ENCODE data around the gene PHPT1.
"Not testable (repeated sequence)": the region's sequence is repeated elsewhere in the genome, so short reads cannot be mapped to it uniquely, and the experiment has no call there.

The PHPT1 gene

DNA sequence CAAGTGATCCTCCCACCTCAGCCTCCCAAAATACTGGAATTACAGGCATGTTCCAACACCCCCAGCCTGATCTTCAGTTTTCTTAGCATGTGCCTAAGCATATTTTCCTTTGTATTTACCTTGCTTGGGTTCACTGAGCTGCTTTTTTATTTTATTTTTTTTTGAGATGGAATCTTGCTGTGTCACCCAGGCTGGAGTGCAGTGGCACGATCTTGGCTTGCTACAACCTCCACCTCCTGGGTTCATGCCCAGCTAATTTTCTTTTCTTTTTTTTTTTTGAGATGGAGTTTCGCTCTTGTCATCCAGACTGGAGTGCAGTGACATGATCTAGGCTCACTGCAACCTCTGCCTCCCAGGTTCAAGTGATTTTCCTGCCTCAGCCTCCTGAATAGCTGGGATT lies 20.4 kb downstream of the PHPT1 start:
- DNase-seq; in situ Hi-C loops (cut with MboI; ENCODE audit: low pct_unique_long_range_greater_than_20kb, low sequenced_read_pairs): not testable (repeated sequence)

DNA sequence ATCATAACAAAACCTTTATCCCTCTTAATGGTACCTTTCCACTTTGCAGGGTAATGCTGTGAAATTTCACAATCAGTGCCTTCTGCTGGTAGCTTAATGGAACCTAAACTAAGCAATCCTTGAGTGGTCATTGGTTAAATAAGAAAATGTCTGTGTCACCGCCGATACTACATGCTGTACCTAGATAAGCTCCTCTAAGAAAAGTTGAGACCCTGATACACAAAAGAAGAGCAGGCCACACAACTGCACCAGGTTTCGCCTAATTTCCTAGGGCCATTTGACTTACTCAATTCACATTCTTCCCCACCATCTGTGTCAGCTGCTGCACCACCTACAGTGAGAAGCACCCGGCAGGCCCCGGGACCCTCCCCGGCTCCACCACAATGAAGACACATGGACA lies 25.9 kb downstream of the PHPT1 start:
- in situ Hi-C loops (cut with MboI; ENCODE audit: low pct_unique_long_range_greater_than_20kb, low sequenced_read_pairs): no loop called here
- no peak for DNase-seq

GRCh38 chr9:136876476-136876875 lies 27.3 kb downstream of the PHPT1 start:
- in situ Hi-C loops (cut with MboI; ENCODE audit: low pct_unique_long_range_greater_than_20kb, low sequenced_read_pairs): no loop called here
- no peak for DNase-seq

GRCh38 chr9:136880651-136881050 lies 31.4 kb downstream of the PHPT1 start:
- no peak for DNase-seq
- in situ Hi-C loops (cut with MboI; ENCODE audit: low pct_unique_long_range_greater_than_20kb, low sequenced_read_pairs): no loop called here

DNA sequence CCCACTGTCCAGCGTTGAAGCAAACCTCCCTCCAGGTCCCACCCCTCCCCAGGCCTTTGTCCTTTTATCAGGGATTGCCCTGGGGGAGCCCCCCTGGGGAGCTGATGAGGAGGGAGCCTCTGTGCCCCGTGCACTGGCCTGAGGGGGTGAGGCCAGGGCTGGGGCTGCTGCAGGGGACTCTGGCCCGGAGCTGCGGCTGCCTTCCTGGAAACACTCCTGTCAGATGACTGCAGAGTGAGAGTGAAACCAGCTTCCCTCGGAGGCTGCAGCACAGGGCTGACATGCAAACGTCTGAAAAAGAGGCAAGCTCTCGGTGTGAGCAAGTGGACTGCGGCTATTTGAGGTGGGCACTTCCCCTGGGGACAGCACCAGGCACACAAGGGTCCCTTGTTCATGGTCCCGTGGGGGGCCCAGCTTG lies 32.5 kb downstream of the PHPT1 start:
- in situ Hi-C loops (cut with MboI; ENCODE audit: low pct_unique_long_range_greater_than_20kb, low sequenced_read_pairs): no loop called here
- no peak for DNase-seq

DNA sequence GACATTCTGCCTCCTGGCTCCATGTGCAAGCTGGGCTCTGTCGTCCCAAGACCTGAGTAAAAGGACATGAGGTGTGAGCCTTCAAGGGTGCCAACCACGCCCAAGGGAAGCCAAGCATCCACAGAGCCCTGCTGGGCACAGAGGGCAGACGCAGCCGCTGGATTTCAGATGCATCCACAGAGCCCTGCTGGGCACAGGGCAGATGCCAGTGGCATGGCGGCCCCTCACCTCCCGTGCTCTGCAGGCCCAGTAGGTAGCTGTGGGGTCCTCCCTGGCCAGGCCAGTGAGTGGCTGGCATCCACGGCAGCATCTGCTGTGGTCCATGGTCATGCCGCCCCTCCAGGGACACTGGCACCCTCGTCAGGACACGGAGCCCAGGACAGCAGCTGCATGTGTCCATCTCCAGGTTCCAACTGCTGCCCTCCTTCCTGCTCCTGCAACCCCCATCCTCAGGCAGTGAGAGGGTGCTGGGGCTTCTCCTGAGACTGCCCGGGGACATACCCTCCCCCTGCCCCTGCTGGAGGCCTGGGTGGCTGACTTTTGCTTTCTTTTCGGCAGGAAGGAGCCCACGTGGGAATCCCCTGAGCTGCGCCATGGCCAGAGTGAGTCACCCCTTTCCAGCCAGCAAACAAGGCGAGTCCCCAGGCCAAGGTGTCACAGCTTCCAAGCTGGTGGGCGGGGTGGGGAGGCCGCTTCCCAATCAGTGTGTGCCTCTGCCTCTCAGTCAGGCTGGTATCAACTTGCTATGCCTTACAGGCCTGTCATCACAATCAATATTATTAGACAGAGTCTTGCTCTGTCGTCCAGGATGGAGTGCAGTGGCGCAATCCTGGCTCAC lies 33.1 kb downstream of the PHPT1 start:
- peak; percentile 28 for DNase-seq
- in situ Hi-C loops (cut with MboI; ENCODE audit: low pct_unique_long_range_greater_than_20kb, low sequenced_read_pairs): no loop called here

DNA sequence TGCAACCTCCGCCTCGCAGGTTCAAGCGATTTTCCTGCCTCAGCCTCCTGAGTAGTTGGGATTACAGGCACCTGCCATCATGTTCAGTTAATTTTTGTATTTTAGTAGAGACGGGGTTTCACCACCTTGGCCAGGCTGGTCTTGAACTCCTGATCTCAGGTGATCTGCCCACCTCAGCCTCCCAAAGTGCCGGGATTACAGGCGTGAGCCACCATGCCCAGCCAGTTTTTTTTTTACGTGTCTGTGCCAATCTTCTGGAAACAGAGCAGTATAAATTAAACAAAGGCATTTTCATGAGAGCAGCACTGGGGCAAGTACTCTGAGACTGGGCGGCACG lies 33.7 kb downstream of the PHPT1 start:
- in situ Hi-C loops (cut with MboI; ENCODE audit: low pct_unique_long_range_greater_than_20kb, low sequenced_read_pairs); DNase-seq: not testable (repeated sequence)

GRCh38 chr9:136883670-136884069 lies 34.5 kb downstream of the PHPT1 start:
- DNase-seq; in situ Hi-C loops (cut with MboI; ENCODE audit: low pct_unique_long_range_greater_than_20kb, low sequenced_read_pairs): not testable (repeated sequence)

DNA sequence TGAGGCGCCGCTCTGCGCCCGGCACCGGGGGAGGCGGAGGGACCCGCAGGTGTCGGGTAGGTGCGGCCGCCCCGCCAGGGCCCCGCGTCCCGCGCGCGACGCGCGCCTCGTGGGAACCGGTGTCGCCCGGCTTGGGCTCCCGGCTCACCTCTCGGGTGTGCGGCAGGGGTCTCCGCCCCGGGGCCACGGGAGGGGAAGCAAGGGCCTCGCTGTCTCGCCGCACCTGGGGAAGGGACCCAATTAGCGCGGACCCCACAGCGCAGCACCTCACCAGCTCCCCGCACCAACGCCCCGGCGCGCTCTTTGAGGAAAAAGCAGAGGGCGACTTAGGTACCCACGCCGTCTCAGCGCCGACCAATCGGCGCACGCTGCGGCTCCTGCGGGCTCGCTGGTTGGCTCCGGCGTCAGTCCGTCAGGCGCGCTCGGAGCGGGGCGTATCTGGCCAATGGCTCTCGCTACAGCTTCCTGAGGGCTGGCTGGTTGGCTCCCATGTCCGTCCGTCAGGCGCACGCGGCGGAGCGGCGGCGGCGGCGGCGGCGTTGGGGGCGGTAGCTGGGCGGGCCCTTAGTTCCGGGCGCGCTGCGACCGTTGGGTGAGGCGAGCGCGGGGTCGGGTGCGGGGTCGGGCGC lies 36.9 kb downstream of the PHPT1 start, which contains the start of gene TRAF2:
TSS of gene TRAF2 (plus strand) at position 567 of the 629 bp plus-strand sequence. CDS start 12,225 bp downstream, outside the sequence.
- DNase-seq: peak; percentile 99
- in situ Hi-C loops (cut with MboI; ENCODE audit: low pct_unique_long_range_greater_than_20kb, low sequenced_read_pairs): no loop called here

DNA sequence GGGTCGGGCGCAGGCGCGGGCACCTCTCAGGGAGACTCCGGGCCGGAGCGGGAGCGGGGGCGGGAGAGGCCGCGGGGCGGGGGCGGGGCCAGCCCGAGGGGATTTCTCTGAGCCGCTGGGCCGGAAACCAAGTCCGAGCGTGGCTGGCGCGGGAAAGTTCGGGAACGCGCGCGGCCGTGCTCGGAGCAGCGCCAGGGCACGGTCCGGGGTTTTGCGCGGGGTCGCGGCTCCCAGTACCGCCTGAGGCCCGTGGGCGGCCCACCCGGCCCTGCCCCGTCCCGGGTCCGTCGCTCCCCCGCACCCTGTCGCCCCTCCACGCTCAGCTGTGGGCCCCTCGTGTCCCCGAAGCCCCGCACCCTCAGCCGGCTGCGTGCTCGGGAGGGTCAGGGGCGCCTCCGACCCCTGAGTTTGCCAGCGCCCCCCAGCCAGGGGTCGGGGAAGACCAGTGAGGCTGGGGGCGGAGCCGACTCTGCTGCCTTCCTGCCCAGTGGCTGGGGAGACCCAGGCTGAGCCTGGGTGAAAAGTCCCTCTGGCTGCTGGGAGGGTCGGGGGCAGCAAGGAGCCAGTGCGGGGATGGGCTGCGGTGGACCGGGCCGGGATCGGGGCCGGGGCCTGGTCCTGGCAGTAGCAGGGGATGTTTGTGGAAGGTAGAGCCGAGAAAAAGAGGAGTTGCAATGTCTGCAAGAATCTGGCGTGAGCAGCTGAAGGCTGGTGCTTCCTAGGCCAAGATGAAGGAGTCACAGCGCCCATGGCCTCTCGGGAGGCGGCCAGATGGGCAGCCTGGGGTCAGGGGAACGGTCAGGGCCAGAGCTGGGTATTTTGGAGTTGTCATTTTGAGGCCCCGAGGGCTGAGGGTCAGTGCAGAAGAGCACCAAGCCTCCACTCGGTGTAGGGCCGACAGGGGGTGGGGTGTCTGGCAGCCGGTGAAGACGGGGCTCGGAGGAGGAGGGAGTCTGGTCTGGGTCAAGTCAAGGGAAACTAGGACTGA lies 37.7 kb downstream of the PHPT1 start:
- in situ Hi-C loops (cut with MboI; ENCODE audit: low pct_unique_long_range_greater_than_20kb, low sequenced_read_pairs): no loop called here
- DNase-seq: peak; percentile 24

DNA sequence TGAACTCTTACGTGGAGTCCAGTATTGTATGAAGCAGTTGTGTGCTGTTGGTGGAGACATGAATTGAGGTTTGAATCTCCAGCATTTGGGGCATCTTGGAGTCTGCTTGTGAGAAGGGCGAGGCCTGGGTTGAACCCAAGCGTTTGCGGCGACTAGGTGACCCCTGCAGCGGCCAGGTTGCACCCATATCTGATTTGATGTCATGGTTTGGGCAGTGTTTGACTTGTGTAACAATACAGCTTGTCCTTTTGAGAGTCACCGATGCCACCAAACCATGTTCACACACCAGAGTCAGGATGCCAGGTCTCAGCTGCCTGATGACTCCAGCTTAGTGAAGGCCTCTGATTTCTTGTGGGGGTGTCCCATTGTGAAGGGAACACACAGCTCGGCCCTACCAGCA lies 39.2 kb downstream of the PHPT1 start:
- DNase-seq: no peak

DNA sequence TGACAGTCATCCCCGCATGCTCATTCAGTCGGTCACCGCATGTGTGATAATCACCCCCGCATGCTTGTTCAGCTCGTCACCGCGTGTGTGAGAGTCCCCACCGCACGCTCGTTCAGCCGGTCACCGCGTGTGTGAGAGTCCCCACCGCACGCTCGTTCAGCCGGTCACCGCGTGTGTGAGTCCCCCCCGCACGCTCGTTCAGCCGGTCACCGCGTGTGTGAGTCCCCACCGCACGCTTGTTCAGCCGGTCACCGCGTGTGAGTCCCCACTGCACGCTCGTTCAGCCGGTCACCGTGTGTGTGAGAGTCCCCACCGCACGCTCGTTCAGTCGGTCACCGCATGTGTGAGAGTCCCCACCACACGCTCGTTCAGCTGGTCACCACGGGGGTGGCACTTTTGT lies 40.6 kb downstream of the PHPT1 start:
- no peak for DNase-seq
- in situ Hi-C loops (cut with MboI; ENCODE audit: low pct_unique_long_range_greater_than_20kb, low sequenced_read_pairs): no loop called here

More for the DNA sequence above, 39.2 kb downstream of the PHPT1 start:
- in situ Hi-C loops (cut with MboI; ENCODE audit: low pct_unique_long_range_greater_than_20kb, low sequenced_read_pairs): no loop called here

DNA sequence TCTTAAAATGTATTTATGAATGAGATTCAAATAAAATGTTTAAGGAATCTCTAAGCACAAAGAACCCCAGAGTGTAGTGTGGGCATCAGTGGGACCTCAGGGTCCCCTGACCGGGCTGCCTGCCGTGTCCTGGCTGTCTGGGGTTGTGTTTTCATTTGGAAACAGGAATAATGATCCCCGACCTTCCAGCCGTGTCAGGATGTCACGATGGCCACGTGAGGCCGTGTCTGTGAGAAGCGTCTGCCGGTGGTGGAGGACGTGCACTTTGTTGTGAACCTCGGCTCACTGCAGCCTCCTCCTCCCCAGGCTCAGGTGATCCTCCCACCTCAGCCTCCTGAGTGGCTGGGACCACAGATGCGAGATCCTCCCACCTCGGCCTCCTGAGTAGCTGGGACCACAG lies 41.5 kb downstream of the PHPT1 start:
- no peak for DNase-seq
- in situ Hi-C loops (cut with MboI; ENCODE audit: low pct_unique_long_range_greater_than_20kb, low sequenced_read_pairs): no loop called here

DNA sequence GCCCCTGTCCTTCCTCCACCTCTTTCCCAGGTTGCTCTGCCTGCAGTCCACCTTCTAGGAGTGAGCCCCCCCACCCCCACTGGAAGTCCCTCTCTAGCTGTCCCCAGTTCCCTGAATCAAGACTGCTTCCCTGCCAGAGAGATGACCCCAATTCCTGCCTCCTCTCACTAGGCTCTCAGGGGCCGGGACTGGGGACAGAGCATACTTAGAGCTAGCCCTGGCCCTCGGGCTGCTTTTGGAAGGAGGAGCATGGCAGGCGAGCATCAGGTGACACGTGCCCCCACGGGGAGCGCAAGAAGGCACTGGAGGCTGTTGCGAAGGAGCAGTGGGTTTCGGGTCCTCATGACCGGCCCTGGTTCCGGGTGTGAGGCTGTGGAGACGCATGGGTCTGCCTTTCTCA lies 46.8 kb downstream of the PHPT1 start:
- in situ Hi-C loops (cut with MboI; ENCODE audit: low pct_unique_long_range_greater_than_20kb, low sequenced_read_pairs): no loop called here
- no peak for DNase-seq

- DNase-seq: no peak
- in situ Hi-C loops (cut with MboI; ENCODE audit: low pct_unique_long_range_greater_than_20kb, low sequenced_read_pairs): no loop called here
These were observed 49.4 kb downstream of the PHPT1 start for GRCh38 chr9:136898483-136899100.

- in situ Hi-C loops (cut with MboI; ENCODE audit: low pct_unique_long_range_greater_than_20kb, low sequenced_read_pairs): no loop called here
These were observed 50.0 kb downstream of the PHPT1 start for GRCh38 chr9:136899196-136899595.

GRCh38 chr9:136900556-136900955 lies 51.3 kb downstream of the PHPT1 start:
- DNase-seq: no peak
- in situ Hi-C loops (cut with MboI; ENCODE audit: low pct_unique_long_range_greater_than_20kb, low sequenced_read_pairs): no loop called here

More at GRCh38 chr9:136899196-136899595, 50.0 kb downstream of the PHPT1 start:
- DNase-seq: no peak

Measured in KBM-7 (cell line).